Measurements from ENCODE around the gene RYR1. TPM values are rescaled to one million over a fixed set of nuclear protein-coding genes. Genes with fewer than 3 reads are reported as not detected.
"Not testable (repeated sequence)": the region's sequence is repeated elsewhere in the genome, so short reads cannot be mapped to it uniquely, and the experiment has no call there.

Gene RYR1
- total RNA-seq, 4 donors from 2014 or later: 8.4 to 35.1 (median 16.6) TPM

DNA sequence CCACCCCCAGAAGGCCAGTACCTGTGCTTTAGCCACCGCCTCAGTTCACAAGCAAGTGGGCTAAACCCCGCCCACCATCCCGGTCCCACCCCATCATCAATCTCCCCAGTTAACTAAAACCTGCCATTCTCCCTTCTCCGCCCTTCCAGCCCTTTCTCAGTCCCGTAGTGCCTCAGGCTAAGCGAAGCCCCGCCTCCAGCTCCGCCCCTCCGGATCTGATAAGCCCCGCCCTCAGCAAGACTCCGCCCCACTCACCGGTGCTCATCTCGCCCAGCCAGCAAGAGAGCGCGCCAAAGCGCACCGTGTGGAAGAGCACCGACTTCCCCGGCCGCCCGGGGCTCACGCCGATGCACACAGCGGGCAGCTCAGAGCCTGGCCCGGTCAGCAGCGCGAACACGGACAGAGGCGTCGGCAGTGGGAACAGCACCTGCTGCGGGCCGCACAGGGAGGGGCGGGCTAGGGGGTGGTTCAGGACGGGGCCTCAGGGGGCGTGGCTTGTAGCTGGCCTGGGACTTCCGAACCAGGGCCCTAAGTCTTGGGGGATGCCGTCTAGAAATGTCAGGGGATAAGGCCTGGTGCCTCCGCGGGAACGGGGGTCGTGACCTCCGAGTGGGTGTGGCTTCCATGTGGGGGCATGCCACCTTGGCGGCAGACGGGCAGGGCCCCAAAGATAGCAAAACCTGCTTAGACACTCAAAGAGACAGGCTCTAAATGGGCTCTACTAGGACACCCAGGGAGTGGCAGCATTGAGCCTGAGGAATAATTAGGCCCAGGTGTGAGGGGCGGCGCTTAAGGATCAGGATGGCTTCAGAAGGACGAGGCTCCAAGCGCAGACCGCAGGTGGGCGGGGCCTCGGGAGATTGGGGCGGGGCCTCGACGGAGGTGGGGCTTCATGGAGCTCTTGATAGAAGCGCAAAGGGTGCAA lies 162.8 kb downstream of the RYR1 start:
- intact Hi-C loops (cut with DNase I; ENCODE audit: low total_unique reads): no loop called here
- no peak for DNase-seq (ENCODE audit: low spot score in 2 of 2)
- 17 to 26% methylated on average over 40 to 51 of the region's 55 CpGs for WGBS, 2 donors

DNA sequence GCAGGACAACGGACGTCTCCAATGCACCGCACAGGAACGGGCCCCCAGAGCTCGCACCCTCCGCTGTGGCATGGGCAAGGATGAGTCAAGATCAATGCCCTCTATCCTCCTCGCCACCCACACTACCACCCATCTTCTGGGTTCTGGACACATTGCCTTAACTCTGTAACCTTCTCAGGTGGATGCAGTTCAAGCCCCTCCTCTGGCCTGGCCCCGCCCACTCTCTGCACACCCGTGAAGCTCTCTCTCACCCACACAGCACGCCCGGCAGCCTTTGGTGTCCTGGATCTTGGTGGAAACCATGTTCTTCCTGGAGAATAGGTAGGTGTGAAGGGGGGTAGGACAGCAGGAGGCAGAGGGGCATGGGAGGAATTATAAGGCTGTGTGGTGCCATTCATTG lies 163.6 kb downstream of the RYR1 start:
- intact Hi-C loops (cut with DNase I; ENCODE audit: low total_unique reads): no loop called here
- no peak overlapping the region for H3K4me3 ChIP-seq (ENCODE audit: low read depth, poor library complexity, severe bottlenecking)
- TF ChIP-seq CTCF (IDR thresholded peaks at IDR 0.05) (no peak), POLR2A (IDR thresholded peaks at IDR 0.05) (no peak)
- DNase-seq (ENCODE audit: low spot score in 2 of 2): no peak
- WGBS, 2 donors: 71 to 83% methylated on average over 11 of the region's 11 CpGs

More for the DNA sequence above, 162.8 kb downstream of the RYR1 start:
- TF ChIP-seq POLR2A (IDR thresholded peaks at IDR 0.05) (no peak), CTCF (IDR thresholded peaks at IDR 0.05) (no peak)
- no peak overlapping the region for H3K4me3 ChIP-seq (ENCODE audit: low read depth, poor library complexity, severe bottlenecking)

- intact Hi-C loops (cut with DNase I; ENCODE audit: low total_unique reads): no loop called here
- no peak overlapping the region for H3K4me3 ChIP-seq (ENCODE audit: low read depth, poor library complexity, severe bottlenecking)
- 87 to 92% methylated on average over 11 of the region's 11 CpGs for WGBS, 2 donors
- no peak for TF ChIP-seq POLR2A (IDR thresholded peaks at IDR 0.05)
- no peak for TF ChIP-seq CTCF (IDR thresholded peaks at IDR 0.05)
- DNase-seq (ENCODE audit: low spot score in 2 of 2): no peak
Measured at GRCh38 chr19:38599722-38600121, 166.2 kb downstream of the RYR1 start.

DNA sequence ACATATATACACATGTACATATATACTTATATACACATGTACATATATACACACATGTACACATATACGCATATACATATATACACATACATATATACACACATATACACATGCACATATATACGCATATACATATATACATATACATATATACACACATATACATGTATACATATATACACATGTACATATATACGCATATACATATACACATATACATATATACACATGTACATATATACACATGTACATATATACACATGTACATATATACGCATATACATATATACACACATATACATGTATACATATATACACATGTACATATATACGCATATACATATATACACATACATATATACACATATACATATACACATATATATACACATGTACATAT lies 169.4 kb downstream of the RYR1 start:
- DNase-seq (ENCODE audit: low spot score in 2 of 2); intact Hi-C loops (cut with DNase I; ENCODE audit: low total_unique reads); H3K4me3 ChIP-seq (ENCODE audit: low read depth, poor library complexity, severe bottlenecking): not testable (repeated sequence)
- 92 to 93% methylated on average over 5 of the region's 5 CpGs for WGBS, 2 donors

GRCh38 chr19:38606131-38606530 lies 172.6 kb downstream of the RYR1 start:
- H3K4me3 ChIP-seq (ENCODE audit: low read depth, poor library complexity, severe bottlenecking): no peak overlapping the region
- intact Hi-C loops (cut with DNase I; ENCODE audit: low total_unique reads): no loop called here
- no peak for TF ChIP-seq CTCF (IDR thresholded peaks at IDR 0.05)
- no peak for TF ChIP-seq POLR2A (IDR thresholded peaks at IDR 0.05)
- no peak for DNase-seq (ENCODE audit: low spot score in 2 of 2)
- WGBS, 2 donors: 71 to 80% methylated on average over 6 of the region's 6 CpGs

DNA sequence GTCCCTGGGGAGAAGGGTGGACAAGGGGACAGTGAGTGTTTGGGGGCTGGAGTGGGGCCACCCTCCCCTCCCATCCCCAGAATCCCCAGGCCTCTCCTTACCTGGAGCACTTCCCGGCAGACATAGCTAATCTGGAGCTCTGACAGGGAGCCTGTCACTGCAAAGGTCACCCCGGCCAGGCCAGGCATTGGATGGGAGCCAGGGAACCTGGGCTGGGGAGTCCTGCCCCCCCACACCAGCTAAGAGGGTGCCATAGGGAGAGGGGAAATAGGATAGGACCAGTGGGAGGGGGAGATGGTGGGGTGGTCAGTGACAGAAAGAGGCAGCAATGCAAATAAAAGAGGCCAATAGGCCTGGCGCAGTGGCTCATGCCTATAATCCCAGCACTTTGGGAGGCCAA lies 180.8 kb downstream of the RYR1 start:
- TF ChIP-seq POLR2A (IDR thresholded peaks at IDR 0.05): no peak
- no peak for TF ChIP-seq CTCF (IDR thresholded peaks at IDR 0.05)
- no peak overlapping the region for H3K4me3 ChIP-seq (ENCODE audit: low read depth, poor library complexity, severe bottlenecking)
- no peak for DNase-seq (ENCODE audit: low spot score in 2 of 2)
- intact Hi-C loops (cut with DNase I; ENCODE audit: low total_unique reads): loop anchor here (10.0 kb wide), 1 partner anchor 99 kb away; no protein-coding TSS in a partner anchor
- 78 to 85% methylated on average over 3 of the region's 3 CpGs for WGBS, 2 donors

All from lower leg skin (tissue), 4 donors.